Measurements from ENCODE around the gene PSORS1C2.

GRCh38 chr6:31152781-31153180 is 13.9 kb upstream of the PSORS1C2 start:
- TF ChIP-seq CTCF (conservative IDR thresholded peaks at IDR 0.05; ENCODE audit: low read length) = no peak
- TF ChIP-seq EZH2phosphoT487 (IDR thresholded peaks at IDR 0.05; ENCODE audit: borderline replicate concordance, low read depth, low read length) = no peak

All from OCI-LY7 (cell line).